Body of pancreas (tissue), 4 donors: ENCODE results near the gene PUM2. TPM values are rescaled to one million over a fixed set of nuclear protein-coding genes. Genes with fewer than 3 reads are reported as not detected.

Experiments
- ATAC-seq: fragments of 150-250 bp; one replicate; pipeline ENCODE4 v1.9.1; 2016
- DNase-seq, 4 donors: peaks; one replicate each; pipeline ENCODE4 v3.0.0-alpha.2; 2019
- H3K27ac ChIP-seq, 4 donors: fragments of 200-600 bp; sonication (generic); 1 replicate in 3 of 4; 2 replicates in 1 of 4; pipeline versions ENCODE4 v1.5.1 to v1.6.1; 2016 to 2019; ENCODE audit warnings: mild to moderate bottlenecking in 1 of 4, mixed read lengths in 1 of 4, moderate library complexity in 1 of 4
- H3K27me3 ChIP-seq, 2 donors: fragments of 200-600 bp; sonication (generic); one replicate each; pipeline ENCODE4 v1.6.0; 2016; ENCODE audit warnings: mild to moderate bottlenecking in 1 of 2
- H3K36me3 ChIP-seq, 2 donors: fragments of 200-600 bp; sonication (generic); replicated peaks in 1 of 2; 2 replicates each; pipeline ENCODE4 v1.5.1; 2016; ENCODE audit warnings: low read depth in 2 of 2; ENCODE audit not compliant: insufficient read depth in 1 of 2
- H3K4me1 ChIP-seq: fragments of 200-600 bp; sonication (generic); one replicate; pipeline ENCODE4 v1.6.0; 2016
- H3K4me3 ChIP-seq, 2 donors: fragments of 200-600 bp; sonication (generic); 1 replicate in 1 of 2; 2 replicates in 1 of 2; pipeline ENCODE4 v1.5.1; 2016 to 2019
- H3K9me3 ChIP-seq, 3 donors: fragments of 200-600 bp; sonication (generic); 1 replicate in 2 of 3; 2 replicates in 1 of 3; pipeline ENCODE4 v1.5.1; 2016
- CTCF ChIP-seq, 7 experiments: fragments of 450-650 bp in 4 of 7; fragments of 200-600 bp in 3 of 7; sonication (generic) in 3 of 7; IDR thresholded peaks; one replicate each; pipeline ENCODE4 v1.5.1; 2016 to 2019; ENCODE audit warnings: antibody characterized with exemption in 7 of 7
- POLR2A ChIP-seq, 3 donors: fragments of 450-650 bp; IDR thresholded peaks; one replicate each; pipeline ENCODE4 v1.6.1; 2016; ENCODE audit warnings: antibody characterized with exemption in 3 of 3, mild to moderate bottlenecking in 2 of 3
- WGBS, 2 donors: methylation state at CpG; one replicate each; pipeline ENCODE4 v1.1.5; 2017; 5-methylcytosine and 5-hydroxymethylcytosine counted together
- intact Hi-C: fragments of 100-400 bp; cut with DNase I; formaldehyde crosslinking; loops from one replicate; pipeline ENCODE4 v1.15.1; 2023
- total RNA-seq, 2 donors: library from RNA; depleted of rRNA; stranded (reverse); fragments of >200 nt; gene quantifications; one replicate each; pipeline ENCODE4 v1.1.0, GENCODE V29; 2016

PUM2 gene
- total RNA-seq, 2 donors from 2014 or later: 25.7 to 43.3 TPM

- intact Hi-C loops: no loop called here
- Histone ChIP-seq H3K4me3 (no peak overlapping the region), H3K27ac (no peak overlapping the region), H3K9me3 (no peaks in the 10 kb centered on the region), H3K36me3 (peaks cover 0 to 4% of the 10 kb centered on the region in 2 donors), H3K4me1 (peaks cover 9% of the 10 kb centered on the region), H3K27me3 (no peaks in the 10 kb centered on the region)
- ATAC-seq (no peak), DNase-seq (no peak)
- WGBS, 2 donors: 91% methylated on average over 5 to 6 of the region's 6 CpGs
- TF ChIP-seq POLR2A (IDR thresholded peaks at IDR 0.05) (no peak), CTCF (IDR thresholded peaks at IDR 0.05) (no peak)
Measured at GRCh38 chr2:20299113-20299512, 51.5 kb downstream of the PUM2 start.

GRCh38 chr2:20294231-20294630 lies 56.4 kb downstream of the PUM2 start:
- no peak overlapping the region for H3K4me3 ChIP-seq

DNA sequence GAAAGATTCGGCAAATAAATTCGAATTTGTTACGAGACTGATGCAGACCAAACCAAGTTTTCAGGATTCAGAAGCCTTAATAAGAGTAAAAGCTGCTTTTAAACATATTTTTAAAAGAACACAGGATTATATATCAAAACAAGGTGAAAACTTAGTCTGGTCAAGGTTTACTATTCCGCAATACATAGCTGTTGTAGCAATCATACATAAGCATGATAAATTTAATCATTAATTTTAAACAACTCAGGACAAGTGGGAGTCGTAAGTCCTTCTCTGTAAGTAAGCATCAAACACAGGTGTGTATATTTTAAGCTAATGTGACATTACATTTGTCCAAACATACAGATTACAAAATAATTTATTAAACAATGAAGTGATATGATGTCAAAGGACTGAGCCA lies 57.7 kb downstream of the PUM2 start:
- H3K27me3 ChIP-seq: no peaks in the 10 kb centered on the region
- H3K9me3 ChIP-seq: no peaks in the 10 kb centered on the region
- 93 to 95% methylated on average over 5 of the region's 5 CpGs for WGBS, 2 donors
- no peaks in the 10 kb centered on the region for H3K4me1 ChIP-seq
- no peak overlapping the region for H3K4me3 ChIP-seq
- DNase-seq: no peak
- no peak for TF ChIP-seq CTCF (IDR thresholded peaks at IDR 0.05)
- TF ChIP-seq POLR2A (IDR thresholded peaks at IDR 0.05): no peak
- intact Hi-C loops: no loop called here
- H3K27ac ChIP-seq: no peak overlapping the region
- peaks cover 0 to 12% of the 10 kb centered on the region in 2 donors for H3K36me3 ChIP-seq
- no peak for ATAC-seq

More at GRCh38 chr2:20294231-20294630, 56.4 kb downstream of the PUM2 start:
- no peak for ATAC-seq
- Histone ChIP-seq H3K9me3 (no peaks in the 10 kb centered on the region), H3K27me3 (no peaks in the 10 kb centered on the region), H3K36me3 (peaks cover 0 to 8% of the 10 kb centered on the region in 2 donors), H3K27ac (no peak overlapping the region), H3K4me1 (no peaks in the 10 kb centered on the region)
- TF ChIP-seq CTCF (IDR thresholded peaks at IDR 0.05) (no peak), POLR2A (IDR thresholded peaks at IDR 0.05) (no peak)
- 96 to 99% methylated on average over 9 of the region's 9 CpGs for WGBS, 2 donors
- intact Hi-C loops: no loop called here
- no peak for DNase-seq

- Histone ChIP-seq H3K4me3 (no peak overlapping the region), H3K27me3 (no peaks in the 10 kb centered on the region), H3K9me3 (no peaks in the 10 kb centered on the region), H3K4me1 (no peaks in the 10 kb centered on the region), H3K36me3 (peaks cover 0 to 12% of the 10 kb centered on the region in 2 donors), H3K27ac (no peak overlapping the region)
- DNase-seq (no peak), ATAC-seq (no peak)
- no peak for TF ChIP-seq POLR2A (IDR thresholded peaks at IDR 0.05)
- TF ChIP-seq CTCF (IDR thresholded peaks at IDR 0.05): no peak
- WGBS, 2 donors: 96 to 98% methylated on average over 13 of the region's 13 CpGs
- intact Hi-C loops: no loop called here
Measured at GRCh38 chr2:20291846-20292408, 58.7 kb downstream of the PUM2 start.

GRCh38 chr2:20291106-20291564 lies 59.5 kb downstream of the PUM2 start:
- no peaks in the 10 kb centered on the region for H3K27me3 ChIP-seq
- no peaks in the 10 kb centered on the region for H3K9me3 ChIP-seq
- DNase-seq: peak; percentile 46 to 65 (median 56)
- H3K36me3 ChIP-seq: peaks cover 0 to 9% of the 10 kb centered on the region in 2 donors
- intact Hi-C loops: no loop called here
- TF ChIP-seq POLR2A (IDR thresholded peaks at IDR 0.05) (no peak), CTCF (IDR thresholded peaks at IDR 0.05) (peak; percentile 12 to 73 (median 62))
- WGBS, 2 donors: 78 to 83% methylated on average over 7 of the region's 7 CpGs
- H3K27ac ChIP-seq: peak overlapping the region in 1 of 4 donors; percentile 1
- ATAC-seq: peak; percentile 79
- H3K4me1 ChIP-seq: no peaks in the 10 kb centered on the region
- H3K4me3 ChIP-seq: no peak overlapping the region
